Measurements from ENCODE around the gene KRT83.
"Not testable (repeated sequence)": the region's sequence is repeated elsewhere in the genome, so short reads cannot be mapped to it uniquely, and the experiment has no call there.

Gene KRT83

GRCh38 chr12:52287816-52288805 lies 33.1 kb downstream of the KRT83 start:
- DNase-seq (ENCODE audit: low read depth in 1 of 2, low spot score in 1 of 2): not testable (repeated sequence)

- not testable (repeated sequence) for DNase-seq (ENCODE audit: low read depth in 1 of 2, low spot score in 1 of 2)
Measured at GRCh38 chr12:52286857-52287785, 34.1 kb downstream of the KRT83 start.

- DNase-seq (ENCODE audit: low read depth in 1 of 2, low spot score in 1 of 2): no peak
Measured at GRCh38 chr12:52285851-52286530, 35.2 kb downstream of the KRT83 start.

GRCh38 chr12:52285172-52285745 lies 35.9 kb downstream of the KRT83 start:
- DNase-seq (ENCODE audit: low read depth in 1 of 2, low spot score in 1 of 2): no peak

- DNase-seq (ENCODE audit: low read depth in 1 of 2, low spot score in 1 of 2): no peak
Measured at GRCh38 chr12:52284562-52285171, 36.5 kb downstream of the KRT83 start.

GRCh38 chr12:52280796-52281560 lies 40.2 kb downstream of the KRT83 start:
- no peak for DNase-seq (ENCODE audit: low read depth in 1 of 2, low spot score in 1 of 2)

GRCh38 chr12:52280319-52280795 lies 40.8 kb downstream of the KRT83 start:
- DNase-seq (ENCODE audit: low read depth in 1 of 2, low spot score in 1 of 2): no peak

GRCh38 chr12:52279422-52280318 lies 41.5 kb downstream of the KRT83 start:
- DNase-seq (ENCODE audit: low read depth in 1 of 2, low spot score in 1 of 2): no peak

GRCh38 chr12:52278575-52279421 lies 42.4 kb downstream of the KRT83 start:
- peak; percentile 44 to 55 for DNase-seq (ENCODE audit: low read depth in 1 of 2, low spot score in 1 of 2)

GRCh38 chr12:52277486-52278245 lies 43.5 kb downstream of the KRT83 start:
- DNase-seq (ENCODE audit: low read depth in 1 of 2, low spot score in 1 of 2): no peak

- DNase-seq (ENCODE audit: low read depth in 1 of 2, low spot score in 1 of 2): no peak
Measured at GRCh38 chr12:52275686-52276085, 45.5 kb downstream of the KRT83 start.

- no peak for DNase-seq (ENCODE audit: low read depth in 1 of 2, low spot score in 1 of 2)
Measured at GRCh38 chr12:52274521-52275120, 46.6 kb downstream of the KRT83 start, which contains the start of gene KRT86. Gene KRT86, plus strand, starts transcription at chr12:52274645. Its CDS starts 27,272 bp downstream, at chr12:52301917.

- DNase-seq (ENCODE audit: low read depth in 1 of 2, low spot score in 1 of 2): no peak
Measured at GRCh38 chr12:52271158-52271557, 50.0 kb downstream of the KRT83 start.

- DNase-seq (ENCODE audit: low read depth in 1 of 2, low spot score in 1 of 2): no peak
Measured at GRCh38 chr12:52270541-52271070, 50.6 kb downstream of the KRT83 start.

- DNase-seq (ENCODE audit: low read depth in 1 of 2, low spot score in 1 of 2): no peak
Measured at GRCh38 chr12:52268212-52268611, 53.0 kb downstream of the KRT83 start.

- DNase-seq (ENCODE audit: low read depth in 1 of 2, low spot score in 1 of 2): no peak
Measured at GRCh38 chr12:52267699-52268098, 53.5 kb downstream of the KRT83 start.
